ENCODE results near the gene RBMS3.
A peak's percentile ranks its signal among the peaks of the same experiment; 100 is the strongest.

RBMS3 gene

GRCh38 chr3:29414468-29415224 lies 133.8 kb downstream of the RBMS3 start:
- H3K4me1 ChIP-seq (ENCODE audit: control insufficient read depth, insufficient read depth, low read length) = no peaks in the 10 kb centered on the region
- no peaks in the 10 kb centered on the region for H3K36me3 ChIP-seq (ENCODE audit: control insufficient read depth, insufficient read depth, low read length)
- H3K27ac ChIP-seq (ENCODE audit: low read depth, low read length) = no peak overlapping the region
- H3K4me3 ChIP-seq (ENCODE audit: low read length) = no peak overlapping the region
- no peaks in the 10 kb centered on the region for H3K27me3 ChIP-seq (ENCODE audit: control insufficient read depth, insufficient read depth, low read length)
- H3K9ac ChIP-seq (ENCODE audit: low read length) = no peak overlapping the region

- Histone ChIP-seq H3K4me1 (ENCODE audit: control insufficient read depth, insufficient read depth, low read length) (no peaks in the 10 kb centered on the region), H3K4me3 (ENCODE audit: low read length) (no peak overlapping the region), H3K9ac (ENCODE audit: low read length) (no peak overlapping the region), H3K36me3 (ENCODE audit: control insufficient read depth, insufficient read depth, low read length) (no peaks in the 10 kb centered on the region), H3K27me3 (ENCODE audit: control insufficient read depth, insufficient read depth, low read length) (no peaks in the 10 kb centered on the region), H3K27ac (ENCODE audit: low read depth, low read length) (no peak overlapping the region)
Measured at GRCh38 chr3:29415482-29416223, 134.8 kb downstream of the RBMS3 start.

- Histone ChIP-seq H3K27me3 (ENCODE audit: control insufficient read depth, insufficient read depth, low read length) (no peaks in the 10 kb centered on the region), H3K36me3 (ENCODE audit: control insufficient read depth, insufficient read depth, low read length) (no peaks in the 10 kb centered on the region), H3K27ac (ENCODE audit: low read depth, low read length) (no peak overlapping the region), H3K4me3 (ENCODE audit: low read length) (no peak overlapping the region), H3K4me1 (ENCODE audit: control insufficient read depth, insufficient read depth, low read length) (no peaks in the 10 kb centered on the region), H3K9ac (ENCODE audit: low read length) (no peak overlapping the region)
Measured at GRCh38 chr3:29416514-29416913, 135.6 kb downstream of the RBMS3 start.

GRCh38 chr3:29420106-29420505 lies 139.2 kb downstream of the RBMS3 start:
- no peak overlapping the region for H3K9ac ChIP-seq (ENCODE audit: low read length)
- H3K4me1 ChIP-seq (ENCODE audit: control insufficient read depth, insufficient read depth, low read length) = no peaks in the 10 kb centered on the region
- no peak overlapping the region for H3K4me3 ChIP-seq (ENCODE audit: low read length)
- H3K27me3 ChIP-seq (ENCODE audit: control insufficient read depth, insufficient read depth, low read length) = no peaks in the 10 kb centered on the region
- H3K36me3 ChIP-seq (ENCODE audit: control insufficient read depth, insufficient read depth, low read length) = no peaks in the 10 kb centered on the region
- no peak overlapping the region for H3K27ac ChIP-seq (ENCODE audit: low read depth, low read length)

GRCh38 chr3:29426302-29427226 lies 145.7 kb downstream of the RBMS3 start:
- H3K27me3 ChIP-seq (ENCODE audit: control insufficient read depth, insufficient read depth, low read length) = no peaks in the 10 kb centered on the region
- no peak overlapping the region for H3K9ac ChIP-seq (ENCODE audit: low read length)
- H3K27ac ChIP-seq (ENCODE audit: low read depth, low read length) = peak overlapping the region; percentile 50
- no peaks in the 10 kb centered on the region for H3K36me3 ChIP-seq (ENCODE audit: control insufficient read depth, insufficient read depth, low read length)
- peaks cover 14% of the 10 kb centered on the region for H3K4me1 ChIP-seq (ENCODE audit: control insufficient read depth, insufficient read depth, low read length)
- no peak overlapping the region for H3K4me3 ChIP-seq (ENCODE audit: low read length)

- Histone ChIP-seq H3K4me1 (ENCODE audit: control insufficient read depth, insufficient read depth, low read length) (peaks cover 14% of the 10 kb centered on the region), H3K27ac (ENCODE audit: low read depth, low read length) (peak overlapping the region; percentile 50), H3K4me3 (ENCODE audit: low read length) (no peak overlapping the region)
Measured at GRCh38 chr3:29427266-29428103, 146.6 kb downstream of the RBMS3 start.

GRCh38 chr3:29429055-29429679 lies 148.3 kb downstream of the RBMS3 start:
- H3K9ac ChIP-seq (ENCODE audit: low read length) = no peak overlapping the region
- H3K27ac ChIP-seq (ENCODE audit: low read depth, low read length) = no peak overlapping the region
- H3K27me3 ChIP-seq (ENCODE audit: control insufficient read depth, insufficient read depth, low read length) = no peaks in the 10 kb centered on the region
- H3K36me3 ChIP-seq (ENCODE audit: control insufficient read depth, insufficient read depth, low read length) = no peaks in the 10 kb centered on the region
- peaks cover 14% of the 10 kb centered on the region for H3K4me1 ChIP-seq (ENCODE audit: control insufficient read depth, insufficient read depth, low read length)
- H3K4me3 ChIP-seq (ENCODE audit: low read length) = no peak overlapping the region

More at GRCh38 chr3:29427266-29428103, 146.6 kb downstream of the RBMS3 start:
- Histone ChIP-seq H3K9ac (ENCODE audit: low read length) (no peak overlapping the region), H3K27me3 (ENCODE audit: control insufficient read depth, insufficient read depth, low read length) (no peaks in the 10 kb centered on the region), H3K36me3 (ENCODE audit: control insufficient read depth, insufficient read depth, low read length) (no peaks in the 10 kb centered on the region)

- no peaks in the 10 kb centered on the region for H3K36me3 ChIP-seq (ENCODE audit: control insufficient read depth, insufficient read depth, low read length)
- peaks cover 14% of the 10 kb centered on the region for H3K4me1 ChIP-seq (ENCODE audit: control insufficient read depth, insufficient read depth, low read length)
- no peak overlapping the region for H3K4me3 ChIP-seq (ENCODE audit: low read length)
- H3K27me3 ChIP-seq (ENCODE audit: control insufficient read depth, insufficient read depth, low read length) = no peaks in the 10 kb centered on the region
- H3K27ac ChIP-seq (ENCODE audit: low read depth, low read length) = no peak overlapping the region
- H3K9ac ChIP-seq (ENCODE audit: low read length) = no peak overlapping the region
Measured at GRCh38 chr3:29430558-29430971, 149.7 kb downstream of the RBMS3 start.

- no peak overlapping the region for H3K9ac ChIP-seq (ENCODE audit: low read length)
- no peak overlapping the region for H3K4me3 ChIP-seq (ENCODE audit: low read length)
- no peak overlapping the region for H3K27ac ChIP-seq (ENCODE audit: low read depth, low read length)
- H3K4me1 ChIP-seq (ENCODE audit: control insufficient read depth, insufficient read depth, low read length) = no peaks in the 10 kb centered on the region
- H3K36me3 ChIP-seq (ENCODE audit: control insufficient read depth, insufficient read depth, low read length) = no peaks in the 10 kb centered on the region
- no peaks in the 10 kb centered on the region for H3K27me3 ChIP-seq (ENCODE audit: control insufficient read depth, insufficient read depth, low read length)
Measured at GRCh38 chr3:29436612-29437323, 155.9 kb downstream of the RBMS3 start.

GRCh38 chr3:29438580-29438979 lies 157.7 kb downstream of the RBMS3 start:
- H3K4me1 ChIP-seq (ENCODE audit: control insufficient read depth, insufficient read depth, low read length) = no peaks in the 10 kb centered on the region
- H3K4me3 ChIP-seq (ENCODE audit: low read length) = no peak overlapping the region
- H3K9ac ChIP-seq (ENCODE audit: low read length) = no peak overlapping the region
- no peaks in the 10 kb centered on the region for H3K27me3 ChIP-seq (ENCODE audit: control insufficient read depth, insufficient read depth, low read length)
- H3K36me3 ChIP-seq (ENCODE audit: control insufficient read depth, insufficient read depth, low read length) = no peaks in the 10 kb centered on the region
- no peak overlapping the region for H3K27ac ChIP-seq (ENCODE audit: low read depth, low read length)
